SU-DHL-6 (cell line): ENCODE results near the gene PKDCC.

ENCODE experiments used
- H2AFZ ChIP-seq: fragments of 200-600 bp; sonication (generic); 2 replicates; pipeline ENCODE4 v1.6.1; 2014; ENCODE audit warnings: low read depth, mild to moderate bottlenecking, moderate library complexity, mixed read lengths, antibody characterized with exemption, low read length; ENCODE audit not compliant: severe bottlenecking
- H3F3A ChIP-seq: fragments of 200-600 bp; shearing (Covaris generic); 2 replicates; pipeline ENCODE4 v1.6.0; 2016; ENCODE audit warnings: antibody characterized with exemption, mild to moderate bottlenecking; ENCODE audit not compliant: insufficient read depth
- H3K27ac ChIP-seq: fragments of 200-600 bp; sonication (generic); 2 replicates; pipeline ENCODE4 v1.5.1; 2016; ENCODE audit warnings: low read depth, mild to moderate bottlenecking, low read length, moderate library complexity, mixed read lengths
- H3K27me3 ChIP-seq: fragments of 200-600 bp; sonication (generic), shearing (Covaris generic); 2 replicates; pipeline ENCODE4 v1.6.0; 2014; ENCODE audit warnings: mild to moderate bottlenecking, low read length
- H3K36me3 ChIP-seq: fragments of 200-600 bp; sonication (generic); 2 replicates; pipeline ENCODE4 v1.6.1; 2014; ENCODE audit warnings: mild to moderate bottlenecking, low read length, mixed read lengths
- H3K4me2 ChIP-seq: fragments of 300-600, 200-600 bp; shearing (Covaris generic), sonication (generic); 2 replicates; pipeline ENCODE4 v1.6.0; 2014; ENCODE audit warnings: low read length, low read depth, mild to moderate bottlenecking; ENCODE audit not compliant: poor library complexity, severe bottlenecking
- H3K4me3 ChIP-seq: fragments of 200-600 bp; sonication (generic); 2 replicates; pipeline ENCODE4 v1.5.1; 2014; ENCODE audit warnings: antibody characterized with exemption, low read length, mild to moderate bottlenecking, mixed read lengths; ENCODE audit not compliant: insufficient read depth, poor library complexity, severe bottlenecking
- H3K79me2 ChIP-seq: fragments of 200-600 bp; sonication (generic); 2 replicates; pipeline ENCODE4 v1.6.1; 2014; ENCODE audit warnings: mild to moderate bottlenecking, low read length, moderate library complexity; ENCODE audit not compliant: insufficient read depth
- H3K9ac ChIP-seq: fragments of 200-600 bp; sonication (generic); 2 replicates; pipeline ENCODE4 v1.7.0; 2014; ENCODE audit warnings: mild to moderate bottlenecking, low read length
- H3K9me2 ChIP-seq: fragments of 200-600 bp; sonication (generic); replicated peaks from 2 replicates; pipeline ENCODE4 v1.6.1; 2014; ENCODE audit warnings: low read length; ENCODE audit not compliant: insufficient read depth
- H3K9me3 ChIP-seq: fragments of 200-600 bp; sonication (generic); 2 replicates; pipeline ENCODE4 v1.6.1; 2014; ENCODE audit warnings: low read length, mixed read lengths; ENCODE audit not compliant: insufficient read depth
- H4K20me1 ChIP-seq: fragments of 200-600 bp; sonication (generic); 2 replicates; pipeline ENCODE4 v1.6.1; 2014; ENCODE audit warnings: low read depth, mild to moderate bottlenecking, antibody characterized with exemption, low read length, moderate library complexity, mixed read lengths
- EZH2phosphoT487 ChIP-seq: fragments of 200-600 bp; sonication (generic), shearing (Covaris generic); conservative IDR thresholded peaks from 2 replicates; pipeline ENCODE4 v1.6.1; 2018; ENCODE audit warnings: mild to moderate bottlenecking, antibody characterized with exemption, low read length, moderate library complexity, mixed read lengths
- TF ChIP-seq, protein P1 (sequence below): fragments of 200-600 bp; sonication (generic); IDR thresholded peaks from one replicate; pipeline ENCODE4 v1.5.1; 2017; ENCODE audit warnings: antibody characterized with exemption, mild to moderate bottlenecking, low read length, moderate library complexity; ENCODE audit not compliant: insufficient read depth, poor library complexity, severe bottlenecking

PKDCC gene

DNA sequence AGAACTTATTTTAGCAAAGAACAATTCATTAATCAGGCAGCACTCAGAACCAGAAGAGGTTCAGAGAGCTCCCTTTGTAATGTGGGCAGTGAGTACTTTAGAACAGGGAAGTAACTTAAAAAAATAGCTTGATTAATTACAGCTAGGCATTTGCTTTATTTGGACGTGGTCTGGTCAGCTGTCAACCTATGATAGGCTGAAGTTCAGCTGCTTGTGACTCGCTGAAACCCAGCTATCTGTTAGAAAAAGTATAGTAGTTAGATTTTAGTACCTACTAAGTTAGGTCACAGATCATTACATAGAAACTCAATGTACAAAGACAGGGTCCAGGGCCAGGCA is 40.0 kb downstream of the PKDCC start:
- no peak for TF ChIP-seq EZH2phosphoT487
- TF ChIP-seq, protein P1, sequence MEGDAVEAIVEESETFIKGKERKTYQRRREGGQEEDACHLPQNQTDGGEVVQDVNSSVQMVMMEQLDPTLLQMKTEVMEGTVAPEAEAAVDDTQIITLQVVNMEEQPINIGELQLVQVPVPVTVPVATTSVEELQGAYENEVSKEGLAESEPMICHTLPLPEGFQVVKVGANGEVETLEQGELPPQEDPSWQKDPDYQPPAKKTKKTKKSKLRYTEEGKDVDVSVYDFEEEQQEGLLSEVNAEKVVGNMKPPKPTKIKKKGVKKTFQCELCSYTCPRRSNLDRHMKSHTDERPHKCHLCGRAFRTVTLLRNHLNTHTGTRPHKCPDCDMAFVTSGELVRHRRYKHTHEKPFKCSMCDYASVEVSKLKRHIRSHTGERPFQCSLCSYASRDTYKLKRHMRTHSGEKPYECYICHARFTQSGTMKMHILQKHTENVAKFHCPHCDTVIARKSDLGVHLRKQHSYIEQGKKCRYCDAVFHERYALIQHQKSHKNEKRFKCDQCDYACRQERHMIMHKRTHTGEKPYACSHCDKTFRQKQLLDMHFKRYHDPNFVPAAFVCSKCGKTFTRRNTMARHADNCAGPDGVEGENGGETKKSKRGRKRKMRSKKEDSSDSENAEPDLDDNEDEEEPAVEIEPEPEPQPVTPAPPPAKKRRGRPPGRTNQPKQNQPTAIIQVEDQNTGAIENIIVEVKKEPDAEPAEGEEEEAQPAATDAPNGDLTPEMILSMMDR, result no peak
- H4K20me1 ChIP-seq, result no peaks in the 10 kb centered on the region
- no peaks in the 10 kb centered on the region for H3K9me3 ChIP-seq

DNA sequence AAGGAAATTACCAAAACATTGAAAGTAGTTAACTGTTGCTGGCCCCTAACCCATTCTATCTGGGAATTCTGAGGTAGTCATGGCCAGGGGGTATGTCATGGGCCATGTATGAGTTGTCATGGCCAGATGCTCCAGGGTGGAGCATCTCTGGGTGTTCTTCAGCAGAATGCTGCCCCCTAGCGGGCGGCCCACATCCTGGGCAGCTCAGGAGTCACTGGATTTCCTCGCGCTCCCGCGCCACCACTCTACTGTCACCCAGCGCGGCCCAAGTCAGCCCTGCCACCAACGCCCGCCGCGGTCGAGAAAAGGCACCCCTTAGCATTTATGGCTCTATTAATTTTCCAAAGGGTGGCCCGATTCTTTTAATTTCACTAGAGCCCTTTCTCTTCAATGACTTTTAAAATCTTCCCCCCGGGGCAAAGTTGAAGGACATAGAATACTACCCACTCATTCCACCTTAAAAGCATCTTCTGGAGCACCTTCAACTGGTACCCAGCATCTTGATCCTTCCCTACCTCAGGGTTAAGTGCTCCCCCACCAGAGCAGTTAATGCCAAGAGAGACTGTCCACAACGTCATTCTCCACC is 41.6 kb downstream of the PKDCC start:
- no peak overlapping the region for H2AFZ ChIP-seq
- no peak overlapping the region for H3K9ac ChIP-seq
- no peak overlapping the region for H3K27ac ChIP-seq
- H4K20me1 ChIP-seq, result no peaks in the 10 kb centered on the region
- H3K79me2 ChIP-seq, result no peaks in the 10 kb centered on the region
- TF ChIP-seq EZH2phosphoT487, result no peak
- TF ChIP-seq, protein P1, result peak; percentile 69
- no peaks in the 10 kb centered on the region for H3K9me3 ChIP-seq
- H3K36me3 ChIP-seq, result no peaks in the 10 kb centered on the region
- no peak overlapping the region for H3K4me3 ChIP-seq
- no peaks in the 10 kb centered on the region for H3K27me3 ChIP-seq
- no peak overlapping the region for H3K4me2 ChIP-seq
- H3F3A ChIP-seq, result no peaks in the 10 kb centered on the region
- H3K9me2 ChIP-seq, result no peaks in the 10 kb centered on the region

More for the DNA sequence above, 40.0 kb downstream of the PKDCC start:
- Histone ChIP-seq H3F3A (no peaks in the 10 kb centered on the region), H2AFZ (no peak overlapping the region), H3K9ac (no peak overlapping the region), H3K36me3 (no peaks in the 10 kb centered on the region), H3K4me3 (no peak overlapping the region), H3K79me2 (no peaks in the 10 kb centered on the region), H3K4me2 (no peak overlapping the region), H3K9me2 (no peaks in the 10 kb centered on the region), H3K27ac (no peak overlapping the region), H3K27me3 (no peaks in the 10 kb centered on the region)

DNA sequence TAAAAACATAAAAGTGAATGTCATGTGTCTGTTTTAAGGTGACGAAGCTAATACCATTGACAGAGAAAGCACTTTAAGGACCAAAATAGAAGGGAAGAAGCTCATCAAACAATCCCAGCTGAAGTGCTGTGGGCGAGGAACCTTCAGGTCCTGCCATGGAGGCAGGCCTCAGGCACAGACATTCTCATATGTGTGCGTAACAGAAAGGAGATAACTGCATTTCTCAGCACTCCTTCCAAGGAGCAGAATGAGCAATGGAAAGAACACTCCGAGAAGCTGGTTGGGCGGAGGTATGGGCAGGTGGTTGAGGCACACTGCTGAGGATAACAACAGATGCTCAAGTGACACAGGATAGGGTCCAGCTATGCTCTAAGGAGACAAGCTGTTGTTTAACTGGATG is 42.4 kb downstream of the PKDCC start:
- Histone ChIP-seq H3K9me2 (no peaks in the 10 kb centered on the region), H3K4me3 (no peak overlapping the region), H3K27me3 (no peaks in the 10 kb centered on the region), H3K4me2 (no peak overlapping the region), H4K20me1 (no peaks in the 10 kb centered on the region), H3F3A (no peaks in the 10 kb centered on the region), H3K9me3 (no peaks in the 10 kb centered on the region), H3K36me3 (no peaks in the 10 kb centered on the region), H2AFZ (no peak overlapping the region), H3K27ac (no peak overlapping the region), H3K9ac (no peak overlapping the region), H3K79me2 (no peaks in the 10 kb centered on the region)
- TF ChIP-seq EZH2phosphoT487, result no peak
- TF ChIP-seq, protein P1, result no peak
